Psoas muscle (tissue), 8 donors: ENCODE measurements around the gene RPRD1B. TPM values are rescaled to one million over a fixed set of nuclear protein-coding genes. Genes with fewer than 3 reads are reported as not detected.

ENCODE experiments used
- ATAC-seq, 4 donors: fragments of 200-7000 bp; cut with Tn5 transposase; one replicate each; pipeline ENCODE4 v1.9.1; 2020; ENCODE audit warnings: moderate library complexity in 3 of 4, mild to moderate bottlenecking in 2 of 4
- DNase-seq, 2 donors: peaks; one replicate each; pipeline ENCODE4 v3.0.0-alpha.2; 2020
- H3K27ac ChIP-seq: fragments of 200-600 bp; one replicate; pipeline ENCODE4 v1.8.0; 2022
- H3K27me3 ChIP-seq, 3 donors: fragments of 200-600 bp in 1 of 3; one replicate each; pipeline versions ENCODE4 v1.6.1 to v1.8.0; 2013 to 2022; ENCODE audit warnings: low read length in 2 of 3, mild to moderate bottlenecking in 2 of 3, moderate library complexity in 1 of 3; ENCODE audit not compliant: insufficient read depth in 3 of 3
- H3K36me3 ChIP-seq, 2 donors: fragments of 200-600 bp in 1 of 2; one replicate each; pipeline versions ENCODE4 v1.6.1 to v1.8.0; 2013 to 2022; ENCODE audit warnings: low read depth in 1 of 2, mild to moderate bottlenecking in 1 of 2, moderate library complexity in 1 of 2; ENCODE audit not compliant: insufficient read depth in 1 of 2
- H3K4me1 ChIP-seq: fragments of 200-600 bp; one replicate; pipeline ENCODE4 v1.8.0; 2022
- H3K4me3 ChIP-seq: fragments of 200-600 bp; one replicate; pipeline ENCODE4 v1.8.0; 2022; ENCODE audit warnings: mild to moderate bottlenecking
- H3K9me3 ChIP-seq: fragments of 200-600 bp; one replicate; pipeline ENCODE4 v1.8.0; 2022
- WGBS, 3 donors: extraction: QIAGEN DNeasy Blood & Tissue Kit; methylation state at CpG; one replicate each; pipeline versions ENCODE4 v1.1.6 to v1.1.7; 2013; 5-methylcytosine and 5-hydroxymethylcytosine counted together
- intact Hi-C, 2 donors: fragments of 100-400 bp; cut with DNase I; formaldehyde crosslinking; loops; one replicate each; pipeline versions ENCODE4 v1.11.0 to v1.14.2; 2022
- polyA plus RNA-seq, 3 donors: library from polyadenylated mRNA; stranded (reverse); fragments of 200-250 nt; gene quantifications; one replicate each; pipeline ENCODE4 v1.2.3, GENCODE V29; 2013
- total RNA-seq, 4 donors: library from RNA; stranded (reverse); fragmentation: NEBNext Ultra II Directional in 2 of 4; extraction: Animal tissue kit (Norgen Biotek cat#: 25700) in 2 of 4; gene quantifications; one replicate each; pipeline versions ENCODE4 v1.2.1 to v1.2.4, GENCODE V29; 2021 to 2023
- TF ChIP-seq, protein P1 (sequence below): fragments of 200-600 bp; IDR thresholded peaks from one replicate; pipeline ENCODE4 v1.8.0; 2022; ENCODE audit warnings: antibody characterized with exemption
- donor health status: healthy with polysubstance abuse.
- donor health status: DM: no; HTN: no; CAD: no; lungs with moderate emphysema.
- donor health status: Bipolar disorder and iron deficiency.
- donor health status: healthy.
- donor health status: DM: yes; HTN: yes; CAD: no.
- donor health status: DM: no; HTN: no; CAD: no.
- donor health status: DM: no; HTN: no; CAD: no.
- donor health status: DM: yes; HTN: yes; CAD: no.

Gene RPRD1B
- total and polyA plus RNA-seq, 7 donors: 14.0 to 55.7 (median 32.7) TPM

DNA sequence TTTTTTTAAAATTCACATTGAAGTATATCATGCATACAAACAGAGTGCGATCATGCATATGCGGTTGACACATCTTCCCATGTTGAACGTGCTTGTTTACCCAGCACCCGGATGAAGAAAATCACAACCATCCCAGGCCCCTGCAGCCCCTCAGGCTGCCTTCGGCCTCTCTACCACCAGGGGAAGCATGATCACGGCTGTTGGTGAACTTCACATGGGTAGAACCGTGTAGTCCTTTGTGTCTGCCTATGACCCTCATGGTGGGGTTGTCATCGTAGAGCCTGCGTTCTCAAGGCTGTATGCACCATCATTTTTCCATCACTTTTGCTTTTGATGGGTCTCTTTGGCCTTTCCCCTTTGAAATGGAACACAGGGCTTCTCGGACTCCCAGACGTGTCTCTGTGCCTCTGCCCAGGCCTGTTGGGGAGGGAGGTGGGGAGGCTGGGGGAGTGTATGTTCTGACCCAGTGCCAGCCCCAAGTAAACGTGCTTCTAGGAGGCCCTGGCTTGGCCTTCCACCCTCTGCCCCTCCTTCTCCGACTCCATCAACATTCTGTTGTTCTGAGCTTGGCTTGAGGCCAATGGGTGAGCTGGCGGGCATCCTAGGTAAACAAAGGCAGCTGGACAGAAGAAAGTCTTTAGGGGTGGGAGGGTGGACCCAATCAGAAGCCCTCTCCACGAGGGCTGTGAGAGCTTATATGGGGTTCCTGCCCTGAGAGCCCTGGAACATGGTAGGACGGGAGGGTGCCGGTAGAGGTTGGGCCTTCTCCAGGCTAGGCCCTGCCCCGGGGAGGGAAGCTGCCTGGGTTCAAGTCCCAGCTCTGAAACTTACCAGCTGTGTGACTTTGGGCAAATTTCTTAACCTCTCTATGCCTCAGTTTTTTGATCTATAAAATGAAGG lies 91.9 kb downstream of the RPRD1B start:
- WGBS, 3 donors: 79% methylated on average over 18 of the region's 18 CpGs
- Histone ChIP-seq H3K27me3 (no peaks in the 10 kb centered on the region), H3K27ac (peak overlapping the region; percentile 66), H3K36me3 (peaks cover 0 to 7% of the 10 kb centered on the region in 2 donors), H3K4me1 (peaks cover 18% of the 10 kb centered on the region), H3K9me3 (no peaks in the 10 kb centered on the region), H3K4me3 (no peak overlapping the region)
- peak in 1 of 2 donors; percentile 47 for DNase-seq
- ATAC-seq: no peak
- intact Hi-C loops: no loop called here
- TF ChIP-seq, protein P1, sequence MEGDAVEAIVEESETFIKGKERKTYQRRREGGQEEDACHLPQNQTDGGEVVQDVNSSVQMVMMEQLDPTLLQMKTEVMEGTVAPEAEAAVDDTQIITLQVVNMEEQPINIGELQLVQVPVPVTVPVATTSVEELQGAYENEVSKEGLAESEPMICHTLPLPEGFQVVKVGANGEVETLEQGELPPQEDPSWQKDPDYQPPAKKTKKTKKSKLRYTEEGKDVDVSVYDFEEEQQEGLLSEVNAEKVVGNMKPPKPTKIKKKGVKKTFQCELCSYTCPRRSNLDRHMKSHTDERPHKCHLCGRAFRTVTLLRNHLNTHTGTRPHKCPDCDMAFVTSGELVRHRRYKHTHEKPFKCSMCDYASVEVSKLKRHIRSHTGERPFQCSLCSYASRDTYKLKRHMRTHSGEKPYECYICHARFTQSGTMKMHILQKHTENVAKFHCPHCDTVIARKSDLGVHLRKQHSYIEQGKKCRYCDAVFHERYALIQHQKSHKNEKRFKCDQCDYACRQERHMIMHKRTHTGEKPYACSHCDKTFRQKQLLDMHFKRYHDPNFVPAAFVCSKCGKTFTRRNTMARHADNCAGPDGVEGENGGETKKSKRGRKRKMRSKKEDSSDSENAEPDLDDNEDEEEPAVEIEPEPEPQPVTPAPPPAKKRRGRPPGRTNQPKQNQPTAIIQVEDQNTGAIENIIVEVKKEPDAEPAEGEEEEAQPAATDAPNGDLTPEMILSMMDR: no peak

DNA sequence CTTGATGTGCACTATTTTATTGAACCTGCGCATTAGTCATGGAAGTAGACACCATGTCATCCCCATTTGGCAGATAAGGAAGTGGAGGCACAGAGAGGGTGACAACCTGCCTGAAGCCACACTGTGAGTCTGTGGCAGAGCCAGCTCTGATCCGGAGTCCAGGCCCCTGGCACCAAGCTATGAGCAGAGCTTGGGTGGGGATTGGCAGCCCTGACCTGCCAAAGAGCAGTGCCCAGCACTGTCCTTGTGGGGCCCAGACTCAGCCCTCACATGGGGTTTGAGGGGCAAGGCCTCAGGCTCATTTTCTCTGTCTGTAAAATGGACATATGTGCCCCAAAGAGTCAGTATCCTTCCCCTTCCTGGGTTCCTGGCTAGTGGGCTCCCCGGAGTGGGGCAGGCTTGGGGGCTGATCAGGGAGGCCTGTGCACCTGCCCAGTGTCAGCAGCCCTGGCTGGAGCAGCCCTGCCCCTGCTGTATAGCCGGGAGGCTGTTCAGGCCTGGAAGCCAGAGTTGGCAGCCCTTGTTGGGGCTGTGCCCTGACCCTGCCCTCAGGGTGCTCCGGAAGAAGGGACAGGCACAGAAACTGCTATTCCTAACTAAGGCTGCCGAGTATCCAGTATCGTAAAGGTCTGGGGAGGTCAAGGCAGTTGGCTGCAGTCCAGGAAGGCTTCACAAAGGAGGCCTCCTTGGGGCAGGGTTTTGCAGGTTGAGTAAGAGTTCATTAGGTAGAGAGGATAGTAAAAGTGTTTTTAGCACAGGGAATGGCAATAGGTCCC lies 92.8 kb downstream of the RPRD1B start:
- peak overlapping the region; percentile 66 for H3K27ac ChIP-seq
- peaks cover 18% of the 10 kb centered on the region for H3K4me1 ChIP-seq
- no peak overlapping the region for H3K4me3 ChIP-seq
- intact Hi-C loops: no loop called here
- WGBS, 3 donors: 46 to 71% (median 52%) methylated on average over 7 of the region's 7 CpGs
- DNase-seq (peak in 1 of 2 donors; percentile 56), ATAC-seq (peak; percentile 17 to 36 (median 22))
- no peaks in the 10 kb centered on the region for H3K9me3 ChIP-seq
- peaks cover 0 to 15% of the 10 kb centered on the region in 2 donors for H3K36me3 ChIP-seq
- H3K27me3 ChIP-seq: no peaks in the 10 kb centered on the region
- TF ChIP-seq, protein P1: no peak

DNA sequence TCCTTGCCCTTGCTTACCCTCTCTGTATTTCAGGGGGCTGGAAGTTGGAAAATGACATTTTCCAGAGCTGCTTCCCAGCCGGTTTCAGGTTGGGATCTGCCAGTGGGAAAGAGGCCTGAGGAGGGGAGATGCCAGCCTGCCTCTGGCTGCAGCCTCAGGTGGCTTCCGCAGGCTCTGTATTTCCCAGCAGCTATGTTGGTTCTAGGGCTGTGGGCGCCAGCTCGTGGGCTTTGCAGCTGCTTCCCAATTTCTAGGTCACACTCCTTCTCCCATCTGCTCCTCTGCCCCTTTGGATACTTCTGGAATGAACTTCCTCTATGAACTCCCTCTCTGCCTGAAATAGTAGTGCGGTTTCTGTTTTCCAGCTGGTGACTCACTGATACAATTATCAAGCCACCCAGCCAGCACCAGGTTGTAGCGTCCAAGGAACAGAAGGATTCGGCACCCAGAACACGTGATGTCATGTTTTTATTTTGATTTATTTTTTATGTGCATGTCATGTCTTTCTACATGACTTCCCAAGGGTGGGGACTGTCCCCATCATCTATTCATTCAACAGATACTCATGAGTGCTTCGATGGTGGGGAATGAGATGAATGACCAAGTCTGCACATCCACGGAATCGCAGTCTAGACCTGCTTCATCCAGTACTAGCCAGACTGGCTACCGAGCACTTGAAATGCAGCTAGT lies 93.5 kb downstream of the RPRD1B start:
- WGBS, 3 donors: 16 to 32% (median 17%) methylated on average over 12 of the region's 12 CpGs
- ATAC-seq: peak; percentile 76 to 92 (median 84)
- H3K9me3 ChIP-seq: no peaks in the 10 kb centered on the region
- TF ChIP-seq, protein P1: no peak
- H3K4me3 ChIP-seq: no peak overlapping the region
- no peaks in the 10 kb centered on the region for H3K27me3 ChIP-seq
- intact Hi-C loops: no loop called here
- DNase-seq: peak; percentile 40 to 58
- peaks cover 18% of the 10 kb centered on the region for H3K4me1 ChIP-seq
- H3K27ac ChIP-seq: peak overlapping the region; percentile 66
- H3K36me3 ChIP-seq: peaks cover 0 to 22% of the 10 kb centered on the region in 2 donors

DNA sequence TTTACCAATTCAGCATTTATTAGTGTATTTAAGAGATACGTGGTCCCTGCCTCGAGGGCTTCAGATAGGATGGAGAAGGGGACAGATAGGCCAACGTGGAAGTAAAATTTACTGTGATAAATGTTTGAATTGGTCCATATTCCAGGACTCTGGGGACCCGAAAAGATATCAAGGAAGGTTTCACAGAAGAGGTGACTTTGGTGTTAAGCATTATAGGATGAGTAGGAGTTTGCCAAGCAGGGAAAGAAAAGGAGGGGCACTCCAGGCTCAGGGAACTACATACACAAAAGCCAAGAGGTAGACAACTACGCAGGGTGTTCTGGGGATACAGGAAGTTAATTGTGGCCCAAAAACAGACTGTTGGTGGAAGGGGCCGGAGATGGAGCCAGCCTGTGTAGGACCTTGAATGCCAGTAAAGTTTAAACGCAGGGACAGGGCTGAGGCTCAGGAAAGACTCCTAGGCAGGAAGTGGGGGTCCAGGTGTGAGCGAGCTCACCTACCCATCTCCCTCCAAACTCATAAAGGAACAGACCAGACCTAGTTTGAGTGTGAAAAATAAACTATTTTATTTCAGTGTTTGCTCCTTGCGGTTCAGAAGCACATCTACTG lies 94.5 kb downstream of the RPRD1B start:
- H3K27me3 ChIP-seq: no peaks in the 10 kb centered on the region
- intact Hi-C loops: no loop called here

More for the DNA sequence above, 94.5 kb downstream of the RPRD1B start:
- ATAC-seq: no peak
- Histone ChIP-seq H3K4me3 (no peak overlapping the region), H3K9me3 (no peaks in the 10 kb centered on the region), H3K27ac (peak overlapping the region; percentile 66), H3K4me1 (peaks cover 18% of the 10 kb centered on the region), H3K36me3 (peaks cover 0 to 31% of the 10 kb centered on the region in 2 donors)
- TF ChIP-seq, protein P1: no peak
- WGBS, 3 donors: 88 to 93% (median 92%) methylated on average over 9 of the region's 9 CpGs
- peak in 1 of 2 donors; percentile 32 for DNase-seq
